GM18517 (cell line): ENCODE measurements around the gene CHAF1A.
A peak's percentile ranks its signal among the peaks of the same experiment; 100 is the strongest.

Source experiments
- ATAC-seq: cut with Tn5 transposase; IDR thresholded peaks from one replicate; pipeline ENCODE4 v1.9.1; 2021; ENCODE audit warnings: mild to moderate bottlenecking, moderate library complexity; ENCODE audit not compliant: unreplicated experiment

CHAF1A gene

GRCh38 chr19:4366666-4367335 lies 35.6 kb upstream of the CHAF1A start:
- ATAC-seq = no peak

- ATAC-seq = no peak
These were observed 35.1 kb upstream of the CHAF1A start for GRCh38 chr19:4367336-4367723.

- no peak for ATAC-seq
These were observed 34.7 kb upstream of the CHAF1A start for GRCh38 chr19:4367781-4368127.

GRCh38 chr19:4368128-4368820 lies 34.2 kb upstream of the CHAF1A start:
- no peak for ATAC-seq

GRCh38 chr19:4369109-4369887 lies 33.1 kb upstream of the CHAF1A start:
- ATAC-seq = peak; percentile 48

- peak; percentile 21 for ATAC-seq
These were observed 32.6 kb upstream of the CHAF1A start for GRCh38 chr19:4369888-4370260.

- ATAC-seq = no peak
These were observed 31.9 kb upstream of the CHAF1A start for GRCh38 chr19:4370418-4371041.

- no peak for ATAC-seq
These were observed 30.9 kb upstream of the CHAF1A start for GRCh38 chr19:4371247-4372164.

GRCh38 chr19:4372165-4373012 lies 30.1 kb upstream of the CHAF1A start:
- no peak for ATAC-seq

GRCh38 chr19:4373013-4373367 lies 29.4 kb upstream of the CHAF1A start:
- no peak for ATAC-seq

- no peak for ATAC-seq
These were observed 28.6 kb upstream of the CHAF1A start for GRCh38 chr19:4373601-4374497.

- ATAC-seq = no peak
These were observed 27.8 kb upstream of the CHAF1A start for GRCh38 chr19:4374498-4375163.

GRCh38 chr19:4375164-4376027 lies 27.0 kb upstream of the CHAF1A start:
- ATAC-seq = no peak

GRCh38 chr19:4376028-4376670 lies 26.3 kb upstream of the CHAF1A start:
- no peak for ATAC-seq

- no peak for ATAC-seq
These were observed 25.8 kb upstream of the CHAF1A start for GRCh38 chr19:4376671-4376990.

GRCh38 chr19:4376991-4377781 lies 25.3 kb upstream of the CHAF1A start:
- ATAC-seq = no peak
